Mesothelial cell of epicardium (in vitro differentiated cells): ENCODE data around the gene MLLT3. TPM values are rescaled to one million over a fixed set of nuclear protein-coding genes. Genes with fewer than 3 reads are reported as not detected.

Experiments used
- DNase-seq, 2 experiments: peaks; one replicate each; pipeline ENCODE4 v3.0.0; 2021; ENCODE audit warnings: low spot score in 2 of 2; ENCODE audit not compliant: unreplicated experiment in 2 of 2
- H3K27ac Mint-ChIP-seq: 2 replicates; pipeline ENCODE4 v1.8.0; 2021; ENCODE audit warnings: mixed read lengths
- H3K27me3 Mint-ChIP-seq: 2 replicates; pipeline ENCODE4 v1.8.0; 2021; ENCODE audit warnings: low read depth, mixed read lengths
- H3K36me3 Mint-ChIP-seq: 2 replicates; pipeline ENCODE4 v1.8.0; 2021; ENCODE audit warnings: mixed read lengths
- H3K4me1 Mint-ChIP-seq: 2 replicates; pipeline ENCODE4 v1.8.0; 2021; ENCODE audit warnings: mixed read lengths
- H3K4me3 Mint-ChIP-seq: 2 replicates; pipeline ENCODE4 v1.8.0; 2021; ENCODE audit warnings: mild to moderate bottlenecking, moderate library complexity, mixed read lengths
- H3K9me3 Mint-ChIP-seq: 2 replicates; pipeline ENCODE4 v1.8.0; 2021; ENCODE audit warnings: mixed read lengths
- total RNA-seq: library from RNA; stranded (reverse); gene quantifications from 3 replicates; pipeline ENCODE4 v1.2.1, GENCODE V29; 2021
- TF ChIP-seq, protein P1 (sequence below): fragments of 200-600 bp; sonication (generic); IDR thresholded peaks from one replicate; pipeline ENCODE4 v1.5.0; 2021; ENCODE audit warnings: antibody characterized with exemption; ENCODE audit not compliant: unreplicated experiment

MLLT3 gene
- total RNA-seq, 1 donor from 2014 or later: 45.8 TPM

DNA sequence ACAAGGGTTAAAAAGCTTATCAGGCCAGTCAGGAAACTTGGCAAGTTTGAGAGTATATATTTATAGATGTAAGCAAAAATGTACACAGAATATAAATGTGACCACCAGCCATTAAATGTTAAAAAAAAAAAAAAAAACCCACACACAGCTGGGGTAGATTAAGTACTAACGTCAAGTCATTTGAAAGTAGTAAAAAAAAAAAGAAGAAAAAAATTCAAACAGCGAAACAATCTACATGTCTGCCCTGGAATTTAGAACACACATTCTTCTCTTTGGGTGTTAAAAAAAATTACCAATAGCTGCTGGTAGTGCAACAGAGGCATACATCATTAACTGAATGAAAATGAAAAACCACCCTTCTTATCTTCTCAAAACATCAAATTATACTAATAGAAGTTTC, 269.7 kb downstream of the MLLT3 start:
- Mint-ChIP-seq H3K27ac (no peak overlapping the region), H3K36me3 (peaks cover 10% of the 10 kb centered on the region), H3K4me3 (no peak overlapping the region), H3K27me3 (no peaks in the 10 kb centered on the region), H3K4me1 (peaks cover 57% of the 10 kb centered on the region), H3K9me3 (no peaks in the 10 kb centered on the region)
- TF ChIP-seq, protein P1, sequence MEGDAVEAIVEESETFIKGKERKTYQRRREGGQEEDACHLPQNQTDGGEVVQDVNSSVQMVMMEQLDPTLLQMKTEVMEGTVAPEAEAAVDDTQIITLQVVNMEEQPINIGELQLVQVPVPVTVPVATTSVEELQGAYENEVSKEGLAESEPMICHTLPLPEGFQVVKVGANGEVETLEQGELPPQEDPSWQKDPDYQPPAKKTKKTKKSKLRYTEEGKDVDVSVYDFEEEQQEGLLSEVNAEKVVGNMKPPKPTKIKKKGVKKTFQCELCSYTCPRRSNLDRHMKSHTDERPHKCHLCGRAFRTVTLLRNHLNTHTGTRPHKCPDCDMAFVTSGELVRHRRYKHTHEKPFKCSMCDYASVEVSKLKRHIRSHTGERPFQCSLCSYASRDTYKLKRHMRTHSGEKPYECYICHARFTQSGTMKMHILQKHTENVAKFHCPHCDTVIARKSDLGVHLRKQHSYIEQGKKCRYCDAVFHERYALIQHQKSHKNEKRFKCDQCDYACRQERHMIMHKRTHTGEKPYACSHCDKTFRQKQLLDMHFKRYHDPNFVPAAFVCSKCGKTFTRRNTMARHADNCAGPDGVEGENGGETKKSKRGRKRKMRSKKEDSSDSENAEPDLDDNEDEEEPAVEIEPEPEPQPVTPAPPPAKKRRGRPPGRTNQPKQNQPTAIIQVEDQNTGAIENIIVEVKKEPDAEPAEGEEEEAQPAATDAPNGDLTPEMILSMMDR: no peak
- DNase-seq: no peak

DNA sequence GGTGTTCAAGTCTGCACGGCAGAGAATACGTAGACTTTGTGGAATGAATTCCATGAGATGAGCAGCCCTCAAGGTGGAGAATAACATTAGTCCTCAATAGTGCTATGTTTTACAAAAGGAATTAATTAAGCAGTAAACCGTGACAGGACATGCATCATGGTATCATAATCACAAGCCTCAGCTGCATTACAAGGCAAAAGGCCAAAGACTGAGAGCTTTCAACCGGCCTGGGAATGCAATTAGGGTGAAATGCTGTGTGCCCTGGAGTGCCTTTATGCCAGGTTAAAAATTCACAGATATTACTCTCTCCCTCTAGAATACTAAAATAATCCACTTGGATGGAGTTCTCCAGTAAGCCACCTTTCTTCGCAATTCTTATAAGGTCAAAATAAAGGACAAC, 270.6 kb downstream of the MLLT3 start:
- TF ChIP-seq, protein P1: no peak
- peaks cover 48% of the 10 kb centered on the region for H3K4me1 Mint-ChIP-seq
- H3K4me3 Mint-ChIP-seq: no peak overlapping the region
- H3K36me3 Mint-ChIP-seq: peaks cover 10% of the 10 kb centered on the region
- no peaks in the 10 kb centered on the region for H3K9me3 Mint-ChIP-seq
- no peak for DNase-seq
- H3K27ac Mint-ChIP-seq: no peak overlapping the region
- H3K27me3 Mint-ChIP-seq: no peaks in the 10 kb centered on the region

DNA sequence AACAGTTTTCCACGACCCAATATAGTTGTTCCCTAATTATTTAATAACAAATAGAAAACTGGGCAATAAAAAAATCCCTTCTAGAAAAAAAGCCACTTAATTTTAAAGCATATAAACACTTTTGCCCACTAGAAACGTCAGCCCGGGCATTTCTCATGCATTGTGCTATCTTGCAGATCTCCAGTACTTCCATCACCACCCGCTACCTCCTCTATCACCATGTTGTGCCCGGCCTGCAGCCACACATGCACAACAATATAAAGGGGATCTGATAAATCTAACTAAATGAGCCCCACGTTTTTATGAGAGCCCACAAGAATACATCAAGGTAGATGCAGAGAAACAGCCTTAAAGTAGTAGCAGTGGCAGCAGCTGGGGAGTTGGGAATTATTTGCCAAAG, 272.7 kb downstream of the MLLT3 start:
- Mint-ChIP-seq H3K36me3 (peaks cover 21% of the 10 kb centered on the region), H3K4me1 (peaks cover 27% of the 10 kb centered on the region), H3K27me3 (no peaks in the 10 kb centered on the region), H3K9me3 (no peaks in the 10 kb centered on the region), H3K4me3 (no peak overlapping the region), H3K27ac (no peak overlapping the region)
- no peak for DNase-seq
- TF ChIP-seq, protein P1: no peak

DNA sequence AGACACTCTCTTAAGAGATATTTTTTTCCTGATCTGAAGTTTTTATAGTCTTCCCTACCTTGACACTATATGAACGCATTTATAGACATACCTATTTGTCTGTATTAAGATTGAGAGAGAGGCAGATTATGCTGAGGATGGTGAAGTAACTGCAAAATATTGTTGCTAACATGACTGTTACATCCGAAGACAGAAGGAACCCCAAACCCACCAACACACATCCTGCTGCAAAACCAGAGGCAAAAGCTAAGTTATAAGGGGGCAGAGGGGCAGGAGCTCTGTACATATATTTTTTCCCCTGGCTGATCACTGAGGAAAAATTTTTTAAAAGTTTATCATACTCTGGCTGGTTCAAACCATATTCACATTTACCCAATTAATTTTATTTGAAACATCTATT, 279.0 kb downstream of the MLLT3 start:
- Mint-ChIP-seq H3K27ac (no peak overlapping the region), H3K27me3 (no peaks in the 10 kb centered on the region), H3K4me1 (peaks cover 6% of the 10 kb centered on the region), H3K36me3 (peaks cover 11% of the 10 kb centered on the region), H3K4me3 (no peak overlapping the region), H3K9me3 (no peaks in the 10 kb centered on the region)
- TF ChIP-seq, protein P1: no peak
- no peak for DNase-seq

DNA sequence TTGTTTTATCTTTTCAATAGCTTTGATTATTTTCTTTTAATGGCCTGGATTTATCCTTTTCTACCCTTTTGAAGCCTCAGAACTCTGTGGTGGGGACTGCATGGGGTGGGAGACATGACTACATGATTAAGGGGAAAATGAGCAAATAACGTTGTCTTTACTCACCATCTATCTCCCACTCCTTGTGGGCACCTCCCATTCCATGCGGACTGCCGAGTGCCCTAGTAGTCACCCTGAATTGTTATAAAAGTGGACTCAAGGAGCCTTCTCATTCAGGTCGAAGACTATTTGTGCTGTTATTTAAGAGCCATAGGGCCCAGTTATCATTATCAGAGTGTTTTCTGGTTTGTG, 281.8 kb downstream of the MLLT3 start:
- Mint-ChIP-seq H3K4me3 (no peak overlapping the region), H3K4me1 (peaks cover 6% of the 10 kb centered on the region), H3K36me3 (peaks cover 1% of the 10 kb centered on the region), H3K27ac (no peak overlapping the region), H3K27me3 (no peaks in the 10 kb centered on the region), H3K9me3 (no peaks in the 10 kb centered on the region)
- TF ChIP-seq, protein P1: no peak
- DNase-seq: no peak

DNA sequence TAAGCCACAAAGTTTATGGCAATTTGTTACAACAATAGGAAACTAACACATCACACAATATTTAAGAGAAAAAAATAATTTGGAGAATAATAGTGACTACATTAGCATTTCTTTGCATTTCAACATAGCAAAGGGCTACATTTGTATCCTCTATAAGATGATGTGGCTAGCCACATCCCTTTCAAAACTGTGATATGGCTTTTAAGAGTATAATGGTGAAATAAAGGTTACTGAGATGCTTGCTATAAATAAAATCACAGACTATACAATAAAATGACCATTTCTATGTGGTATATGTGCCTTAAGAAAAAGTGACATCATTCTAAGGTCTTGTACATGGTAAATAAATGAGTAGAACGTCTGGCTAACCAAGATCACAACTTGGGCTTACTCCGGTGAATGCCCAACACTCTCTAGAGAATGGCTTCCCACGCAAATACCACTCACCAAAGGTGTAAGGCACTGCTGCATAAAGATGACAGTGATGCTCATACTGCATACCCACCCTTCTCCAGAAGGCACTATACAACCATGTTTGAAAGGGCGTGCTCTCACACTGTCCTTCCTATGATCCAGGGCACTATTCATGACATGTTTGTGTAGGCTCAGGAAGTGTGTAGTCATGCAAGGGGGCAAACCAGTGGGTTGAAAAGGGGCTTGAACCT, 286.5 kb downstream of the MLLT3 start:
- peaks cover 2% of the 10 kb centered on the region for H3K36me3 Mint-ChIP-seq
- no peak overlapping the region for H3K4me3 Mint-ChIP-seq
- peaks cover 13% of the 10 kb centered on the region for H3K9me3 Mint-ChIP-seq
- H3K4me1 Mint-ChIP-seq: peaks cover 6% of the 10 kb centered on the region
- peaks cover 2% of the 10 kb centered on the region for H3K27me3 Mint-ChIP-seq
- H3K27ac Mint-ChIP-seq: no peak overlapping the region
- no peak for DNase-seq
- TF ChIP-seq, protein P1: no peak
